HG02852 (cell line): ENCODE results near the gene ST7.
"Not testable (repeated sequence)": the region's sequence is repeated elsewhere in the genome, so short reads cannot be mapped to it uniquely, and the experiment has no call there.

ENCODE experiments used
- ATAC-seq: cut with Tn5 transposase; IDR thresholded peaks from one replicate; pipeline ENCODE4 v1.9.1; 2021; ENCODE audit warnings: mild to moderate bottlenecking, moderate library complexity; ENCODE audit not compliant: unreplicated experiment

Gene ST7, protein sequence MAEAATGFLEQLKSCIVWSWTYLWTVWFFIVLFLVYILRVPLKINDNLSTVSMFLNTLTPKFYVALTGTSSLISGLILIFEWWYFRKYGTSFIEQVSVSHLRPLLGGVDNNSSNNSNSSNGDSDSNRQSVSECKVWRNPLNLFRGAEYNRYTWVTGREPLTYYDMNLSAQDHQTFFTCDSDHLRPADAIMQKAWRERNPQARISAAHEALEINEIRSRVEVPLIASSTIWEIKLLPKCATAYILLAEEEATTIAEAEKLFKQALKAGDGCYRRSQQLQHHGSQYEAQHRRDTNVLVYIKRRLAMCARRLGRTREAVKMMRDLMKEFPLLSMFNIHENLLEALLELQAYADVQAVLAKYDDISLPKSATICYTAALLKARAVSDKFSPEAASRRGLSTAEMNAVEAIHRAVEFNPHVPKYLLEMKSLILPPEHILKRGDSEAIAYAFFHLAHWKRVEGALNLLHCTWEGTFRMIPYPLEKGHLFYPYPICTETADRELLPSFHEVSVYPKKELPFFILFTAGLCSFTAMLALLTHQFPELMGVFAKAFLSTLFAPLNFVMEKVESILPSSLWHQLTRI

GRCh38 chr7:116953372-116953905 lies at the start of gene ST7:
ST7 (plus strand) TSS chr7:116953501; CDS start chr7:116953541, 40 bp downstream.
- ATAC-seq, result peak; percentile 43

- ATAC-seq, result no peak
These were observed 46.9 kb upstream of the ST7 start for GRCh38 chr7:116906391-116906790.

GRCh38 chr7:116910383-116910782 lies 42.9 kb upstream of the ST7 start:
- ATAC-seq, result no peak

GRCh38 chr7:116911801-116912200 lies 41.5 kb upstream of the ST7 start:
- ATAC-seq, result no peak

GRCh38 chr7:116912269-116912909 lies 40.9 kb upstream of the ST7 start:
- ATAC-seq, result no peak

- ATAC-seq, result no peak
These were observed 34.6 kb upstream of the ST7 start for GRCh38 chr7:116918704-116919103.

DNA sequence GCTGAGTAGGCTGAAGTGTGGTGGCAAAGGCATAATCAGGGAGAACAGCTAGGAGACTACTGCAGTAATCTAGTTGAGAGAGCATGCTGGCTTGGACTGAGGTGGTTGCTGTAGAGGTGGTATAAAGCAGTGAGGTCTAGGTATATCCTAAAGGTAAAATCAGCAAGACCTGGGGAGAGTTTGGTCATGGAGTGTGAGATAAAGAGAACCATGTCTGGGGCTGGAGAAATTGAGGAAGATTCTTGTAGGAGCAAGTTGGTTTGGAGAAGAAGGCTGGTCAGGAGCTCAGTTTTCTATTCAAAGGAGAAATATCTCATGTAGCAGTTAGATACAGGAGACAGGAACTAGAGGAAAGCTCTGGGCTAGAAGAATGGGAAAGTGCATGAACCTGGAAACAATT lies 32.9 kb upstream of the ST7 start:
- no peak for ATAC-seq

- no peak for ATAC-seq
These were observed 30.8 kb upstream of the ST7 start for GRCh38 chr7:116922545-116922944.

DNA sequence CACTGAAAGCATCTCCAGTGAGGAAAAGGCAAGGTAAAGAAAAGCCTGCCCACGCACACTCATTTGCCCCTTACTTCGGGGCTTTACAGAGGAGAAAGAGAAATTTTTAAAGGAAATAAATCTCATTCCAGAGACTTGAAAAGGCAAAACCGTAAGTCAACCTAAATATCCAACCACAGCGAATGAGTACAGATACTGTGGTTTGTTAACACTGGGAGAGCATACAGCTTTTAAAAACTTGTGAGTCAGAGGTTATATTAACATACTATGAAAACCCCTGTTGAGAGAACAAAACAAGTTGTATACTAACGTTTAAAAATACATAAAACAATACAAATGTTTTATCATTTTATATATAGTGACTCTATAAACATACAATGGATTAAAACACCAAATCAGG lies 28.6 kb upstream of the ST7 start:
- no peak for ATAC-seq

DNA sequence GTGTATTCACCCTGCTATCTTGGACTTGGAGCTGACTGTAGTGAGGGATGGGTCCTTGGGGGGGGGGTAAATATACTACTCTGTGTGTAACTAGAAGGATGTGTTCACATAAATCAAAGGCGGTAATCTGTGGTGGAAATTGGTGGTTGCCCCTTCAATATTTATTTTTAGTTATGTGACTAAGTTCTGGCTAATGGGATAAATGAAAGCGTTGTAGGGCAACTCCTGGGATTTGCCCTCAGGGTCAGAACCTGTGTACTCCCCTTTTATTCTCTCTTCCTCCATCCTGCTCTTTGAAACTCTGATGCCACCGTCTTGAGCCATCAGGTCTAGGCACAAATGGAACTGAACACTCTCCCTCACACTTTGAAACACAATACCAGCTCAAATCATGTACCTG lies 24.3 kb upstream of the ST7 start:
- no peak for ATAC-seq

- ATAC-seq, result peak; percentile 88
These were observed 23.1 kb upstream of the ST7 start for GRCh38 chr7:116929914-116930913.

DNA sequence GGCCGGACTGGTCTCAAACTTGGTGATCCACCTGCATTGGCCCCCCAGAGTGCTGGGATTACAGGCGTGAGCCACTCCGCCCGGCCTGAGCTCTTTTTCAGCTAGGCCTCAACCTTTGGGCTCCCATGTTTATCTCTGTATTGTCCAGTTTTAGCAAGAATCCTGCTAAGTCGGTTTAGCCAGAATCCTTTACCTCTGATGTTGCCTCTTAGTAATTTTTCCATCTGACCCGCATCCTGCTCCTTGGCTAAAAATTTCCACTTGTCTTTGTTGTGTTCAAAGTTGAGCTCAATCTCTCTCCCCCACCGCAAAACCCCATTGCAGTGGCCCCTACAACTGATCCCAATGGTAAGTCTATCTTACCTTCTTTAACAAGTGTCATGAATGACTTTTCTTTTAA lies 20.7 kb upstream of the ST7 start:
- ATAC-seq, result no peak

- ATAC-seq, result no peak
These were observed 19.8 kb upstream of the ST7 start for GRCh38 chr7:116933465-116933864.

- no peak for ATAC-seq
These were observed 18.7 kb upstream of the ST7 start for GRCh38 chr7:116934580-116934979.

GRCh38 chr7:116936844-116937243 lies 16.5 kb upstream of the ST7 start:
- ATAC-seq, result not testable (repeated sequence)

DNA sequence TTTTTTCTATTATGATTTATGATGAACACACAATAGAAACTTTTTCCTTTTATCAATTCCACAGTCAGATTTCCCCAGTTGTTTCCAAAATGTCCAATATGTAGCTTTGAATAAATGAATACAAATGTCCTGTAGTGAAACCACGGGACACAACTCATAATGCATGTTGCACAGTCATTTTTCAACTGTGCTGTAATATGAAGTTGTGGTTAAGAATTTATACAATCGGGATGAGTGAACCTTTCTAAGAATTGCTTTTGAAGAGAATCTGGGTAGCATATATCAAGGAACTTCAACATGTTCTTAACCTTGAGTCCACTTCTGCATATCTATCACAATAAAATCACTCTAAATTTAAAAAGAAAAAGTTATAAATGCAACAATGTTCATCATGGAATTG lies 14.6 kb upstream of the ST7 start:
- no peak for ATAC-seq

- ATAC-seq, result no peak
These were observed 12.5 kb upstream of the ST7 start for GRCh38 chr7:116940689-116941370.

GRCh38 chr7:116942504-116942903 lies 10.8 kb upstream of the ST7 start:
- ATAC-seq, result no peak

GRCh38 chr7:116948934-116949333 lies 4.4 kb upstream of the ST7 start:
- no peak for ATAC-seq
